HepG2 (cell line): ENCODE data around the gene PIK3C2B. TPM values are rescaled to one million over a fixed set of nuclear protein-coding genes. Genes with fewer than 3 reads are reported as not detected.

Source experiments
- ADNP ChIP-seq: sonication (generic); formaldehyde crosslinking; IDR thresholded peaks from 2 replicates; pipeline ENCODE4 v1.4.0; 2020; ENCODE audit warnings: missing genetic modification reagents
- CBFB ChIP-seq: sonication (generic); formaldehyde crosslinking; IDR thresholded peaks from 2 replicates; pipeline ENCODE4 v1.4.0; 2020; ENCODE audit warnings: missing genetic modification reagents
- CBX2 ChIP-seq, 2 experiments: fragments of 200-600 bp in 1 of 2; sonication (generic); formaldehyde crosslinking in 1 of 2; IDR thresholded peaks; 2 replicates each; pipeline versions ENCODE4 v1.7.0 to v1.8.1; 2018 to 2022; ENCODE audit warnings: low read depth in 2 of 2, low read length in 1 of 2, mild to moderate bottlenecking in 1 of 2, missing genetic modification reagents in 1 of 2
- ELF4 ChIP-seq: sonication (generic); formaldehyde crosslinking; IDR thresholded peaks from 2 replicates; pipeline ENCODE4 v1.5.0; 2020; ENCODE audit warnings: missing genetic modification reagents, mild to moderate bottlenecking, moderate library complexity, borderline replicate concordance
- GATA4 ChIP-seq: sonication (generic); IDR thresholded peaks from 2 replicates; pipeline ENCODE4 v1.6.1; 2016; ENCODE audit warnings: antibody characterized with exemption, low read depth, borderline replicate concordance
- HDAC2 ChIP-seq: sonication (generic); formaldehyde crosslinking; IDR thresholded peaks from 2 replicates; pipeline ENCODE4 v1.4.0; 2020; ENCODE audit warnings: missing genetic modification reagents
- JUNB ChIP-seq: sonication (generic); formaldehyde crosslinking; IDR thresholded peaks from 2 replicates; pipeline ENCODE4 v1.8.0; 2022; ENCODE audit warnings: missing genetic modification reagents, mild to moderate bottlenecking, borderline replicate concordance
- MEIS1 ChIP-seq: sonication (generic); formaldehyde crosslinking; IDR thresholded peaks from 2 replicates; pipeline ENCODE4 v1.9.0; 2021; ENCODE audit warnings: mild to moderate bottlenecking, missing genetic modification reagents, moderate library complexity, borderline replicate concordance
- NR2F1 ChIP-seq, 2 experiments: fragments of 450-650 bp in 1 of 2; formaldehyde crosslinking in 1 of 2; IDR thresholded peaks; 2 replicates each; pipeline versions ENCODE4 v1.5.0 to v1.6.1; 2016 to 2020; ENCODE audit warnings: mild to moderate bottlenecking in 1 of 2, missing compliant biosample characterization in 1 of 2, missing genetic modification reagents in 1 of 2, moderate library complexity in 1 of 2
- RBM39 ChIP-seq: fragments of 200-400 bp; formaldehyde crosslinking; IDR thresholded peaks from one replicate; pipeline ENCODE4 v1.6.1; 2018; ENCODE audit warnings: antibody characterized with exemption, mild to moderate bottlenecking, low read depth, low read length; ENCODE audit not compliant: poor library complexity, severe bottlenecking
- SAP130 ChIP-seq: IDR thresholded peaks from 2 replicates; pipeline ENCODE4 v1.6.1; 2016; ENCODE audit warnings: low read depth
- SMARCE1 ChIP-seq: fragments of 450-650 bp; IDR thresholded peaks from 2 replicates; pipeline ENCODE4 v1.6.1; 2017; ENCODE audit warnings: borderline replicate concordance
- ZNF160 ChIP-seq: sonication (generic); formaldehyde crosslinking; IDR thresholded peaks from 2 replicates; pipeline ENCODE4 v1.8.0; 2022; ENCODE audit warnings: mild to moderate bottlenecking, inconsistent platforms, missing genetic modification reagents
- ZNF329 ChIP-seq: sonication (generic); formaldehyde crosslinking; IDR thresholded peaks from 2 replicates; pipeline ENCODE4 v1.9.0; 2021; ENCODE audit warnings: low read depth, mild to moderate bottlenecking, missing genetic modification reagents
- ZNF670 ChIP-seq: sonication (generic); formaldehyde crosslinking; IDR thresholded peaks from 2 replicates; pipeline ENCODE4 v1.8.0; 2022; ENCODE audit warnings: mild to moderate bottlenecking, missing genetic modification reagents, borderline replicate concordance
- polyA plus RNA-seq, 8 experiments: library from polyadenylated mRNA; depleted of rRNA in 3 of 8; stranded (reverse) in 7 of 8; unstranded in 1 of 8; fragments of >200 nt; fragmentation: Illumina TruSeq in 4 of 8; extraction: Trizol in 4 of 8; gene quantifications; 2 replicates each; pipeline versions ENCODE4 v1.2.1 to v1.2.3, GENCODE V29; 2011 to 2016; ENCODE audit warnings: low read depth in 4 of 8, missing spikeins in 1 of 8, mixed read lengths in 1 of 8; ENCODE audit not compliant: insufficient read depth in 1 of 8
- total RNA-seq, 5 experiments: library from RNA; depleted of rRNA; stranded (reverse); fragments of >200 nt; fragmentation: Illumina TruSeq; extraction: Trizol; gene quantifications; 2 replicates each; pipeline ENCODE4 v1.2.3, GENCODE V29; 2016; ENCODE audit warnings: low read depth in 1 of 5
- TF ChIP-seq, protein P1 (sequence below): sonication (generic); formaldehyde crosslinking; IDR thresholded peaks from 2 replicates; pipeline ENCODE4 v1.4.0; 2020; ENCODE audit warnings: missing genetic modification reagents, borderline replicate concordance
- TF ChIP-seq, protein P2 (sequence below): sonication (generic); formaldehyde crosslinking; IDR thresholded peaks from 2 replicates; pipeline ENCODE4 v1.9.0; 2022; ENCODE audit warnings: missing genetic modification reagents, mild to moderate bottlenecking, borderline replicate concordance
- TF ChIP-seq, protein P3 (sequence below): sonication (generic); formaldehyde crosslinking; IDR thresholded peaks from 2 replicates; pipeline ENCODE4 v1.4.0; 2020; ENCODE audit warnings: missing genetic modification reagents, mild to moderate bottlenecking, borderline replicate concordance

The PIK3C2B gene
- total and polyA plus RNA-seq, 2 of the 13 experiments (the other 11 are each of a cell fraction or from before 2014, with no cell fraction given): 3.4 to 4.5 TPM

DNA sequence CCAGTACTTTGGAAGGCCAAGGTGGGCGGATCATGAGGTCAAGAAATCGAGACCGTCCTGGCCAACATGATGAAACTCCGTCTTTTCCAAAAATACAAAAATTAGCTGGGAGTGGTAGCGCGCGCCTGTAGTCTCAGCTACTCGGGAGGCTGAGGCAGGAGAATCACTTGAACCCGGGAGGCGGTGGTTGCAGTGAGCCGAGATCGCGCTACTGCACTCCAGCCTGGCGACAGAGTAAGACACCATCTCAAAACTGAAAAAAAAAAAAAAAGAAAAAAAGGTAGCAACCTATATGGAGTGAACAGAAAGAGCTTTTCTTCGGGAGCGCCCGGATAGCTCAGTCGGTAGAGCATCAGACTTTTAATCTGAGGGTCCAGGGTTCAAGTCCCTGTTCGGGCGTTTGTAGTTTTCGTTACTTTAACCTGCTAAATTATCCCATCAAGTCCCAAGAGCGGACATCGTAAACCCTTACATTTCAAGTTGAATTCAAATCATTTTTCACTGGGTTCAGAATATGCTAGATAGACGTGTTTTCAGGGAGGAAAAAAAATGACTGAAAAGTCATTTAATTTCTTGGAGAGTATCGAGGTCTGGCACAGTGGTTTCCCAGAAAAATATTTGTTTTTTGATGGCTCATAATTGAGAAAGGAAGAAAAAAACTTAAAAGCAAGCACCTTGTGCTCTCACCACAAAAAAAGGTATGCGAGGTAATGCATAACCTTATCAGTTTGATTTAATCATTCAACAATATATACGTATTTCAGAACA lies 11.8 kb upstream of the PIK3C2B start (continued):
- TF ChIP-seq, protein P1, sequence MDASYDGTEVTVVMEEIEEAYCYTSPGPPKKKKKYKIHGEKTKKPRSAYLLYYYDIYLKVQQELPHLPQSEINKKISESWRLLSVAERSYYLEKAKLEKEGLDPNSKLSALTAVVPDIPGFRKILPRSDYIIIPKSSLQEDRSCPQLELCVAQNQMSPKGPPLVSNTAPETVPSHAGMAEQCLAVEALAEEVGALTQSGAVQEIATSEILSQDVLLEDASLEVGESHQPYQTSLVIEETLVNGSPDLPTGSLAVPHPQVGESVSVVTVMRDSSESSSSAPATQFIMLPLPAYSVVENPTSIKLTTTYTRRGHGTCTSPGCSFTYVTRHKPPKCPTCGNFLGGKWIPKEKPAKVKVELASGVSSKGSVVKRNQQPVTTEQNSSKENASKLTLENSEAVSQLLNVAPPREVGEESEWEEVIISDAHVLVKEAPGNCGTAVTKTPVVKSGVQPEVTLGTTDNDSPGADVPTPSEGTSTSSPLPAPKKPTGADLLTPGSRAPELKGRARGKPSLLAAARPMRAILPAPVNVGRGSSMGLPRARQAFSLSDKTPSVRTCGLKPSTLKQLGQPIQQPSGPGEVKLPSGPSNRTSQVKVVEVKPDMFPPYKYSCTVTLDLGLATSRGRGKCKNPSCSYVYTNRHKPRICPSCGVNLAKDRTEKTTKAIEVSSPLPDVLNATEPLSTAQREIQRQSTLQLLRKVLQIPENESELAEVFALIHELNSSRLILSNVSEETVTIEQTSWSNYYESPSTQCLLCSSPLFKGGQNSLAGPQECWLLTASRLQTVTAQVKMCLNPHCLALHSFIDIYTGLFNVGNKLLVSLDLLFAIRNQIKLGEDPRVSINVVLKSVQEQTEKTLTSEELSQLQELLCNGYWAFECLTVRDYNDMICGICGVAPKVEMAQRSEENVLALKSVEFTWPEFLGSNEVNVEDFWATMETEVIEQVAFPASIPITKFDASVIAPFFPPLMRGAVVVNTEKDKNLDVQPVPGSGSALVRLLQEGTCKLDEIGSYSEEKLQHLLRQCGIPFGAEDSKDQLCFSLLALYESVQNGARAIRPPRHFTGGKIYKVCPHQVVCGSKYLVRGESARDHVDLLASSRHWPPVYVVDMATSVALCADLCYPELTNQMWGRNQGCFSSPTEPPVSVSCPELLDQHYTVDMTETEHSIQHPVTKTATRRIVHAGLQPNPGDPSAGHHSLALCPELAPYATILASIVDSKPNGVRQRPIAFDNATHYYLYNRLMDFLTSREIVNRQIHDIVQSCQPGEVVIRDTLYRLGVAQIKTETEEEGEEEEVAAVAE (CRISPR knock-in tag): no peak
- TF ChIP-seq HDAC2 (no peak; the same call in 1 of the 2 replicates), GATA4 (no peak), RBM39 (no peak), ADNP (peak; percentile 71; the same call in 1 of the 2 replicates), SMARCE1 (no peak), MEIS1 (CRISPR knock-in tag) (no peak), CBX2 (IDR thresholded peaks at IDR 0.05; ENCODE audit: low read depth, low read length) (no peak), CBX2 (CRISPR knock-in tag; IDR thresholded peaks at IDR 0.05; ENCODE audit: low read depth) (no peak), CBFB (no peak), ZNF160 (CRISPR knock-in tag) (no peak), ZNF670 (CRISPR knock-in tag) (0 out of 2 replicates have a peak, but pooled peaks have one; percentile 80), ZNF329 (no peak), NR2F1 (CRISPR knock-in tag; IDR thresholded peaks at IDR 0.05) (no peak), ELF4 (peak; percentile 49; the same call in 1 of the 2 replicates), JUNB (no peak), SAP130 (CRISPR knock-in tag) (peak; percentile 32; the same call in 1 of the 2 replicates)
- TF ChIP-seq, protein P2, sequence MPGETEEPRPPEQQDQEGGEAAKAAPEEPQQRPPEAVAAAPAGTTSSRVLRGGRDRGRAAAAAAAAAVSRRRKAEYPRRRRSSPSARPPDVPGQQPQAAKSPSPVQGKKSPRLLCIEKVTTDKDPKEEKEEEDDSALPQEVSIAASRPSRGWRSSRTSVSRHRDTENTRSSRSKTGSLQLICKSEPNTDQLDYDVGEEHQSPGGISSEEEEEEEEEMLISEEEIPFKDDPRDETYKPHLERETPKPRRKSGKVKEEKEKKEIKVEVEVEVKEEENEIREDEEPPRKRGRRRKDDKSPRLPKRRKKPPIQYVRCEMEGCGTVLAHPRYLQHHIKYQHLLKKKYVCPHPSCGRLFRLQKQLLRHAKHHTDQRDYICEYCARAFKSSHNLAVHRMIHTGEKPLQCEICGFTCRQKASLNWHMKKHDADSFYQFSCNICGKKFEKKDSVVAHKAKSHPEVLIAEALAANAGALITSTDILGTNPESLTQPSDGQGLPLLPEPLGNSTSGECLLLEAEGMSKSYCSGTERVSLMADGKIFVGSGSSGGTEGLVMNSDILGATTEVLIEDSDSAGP (CRISPR knock-in tag): no peak
- TF ChIP-seq, protein P3, sequence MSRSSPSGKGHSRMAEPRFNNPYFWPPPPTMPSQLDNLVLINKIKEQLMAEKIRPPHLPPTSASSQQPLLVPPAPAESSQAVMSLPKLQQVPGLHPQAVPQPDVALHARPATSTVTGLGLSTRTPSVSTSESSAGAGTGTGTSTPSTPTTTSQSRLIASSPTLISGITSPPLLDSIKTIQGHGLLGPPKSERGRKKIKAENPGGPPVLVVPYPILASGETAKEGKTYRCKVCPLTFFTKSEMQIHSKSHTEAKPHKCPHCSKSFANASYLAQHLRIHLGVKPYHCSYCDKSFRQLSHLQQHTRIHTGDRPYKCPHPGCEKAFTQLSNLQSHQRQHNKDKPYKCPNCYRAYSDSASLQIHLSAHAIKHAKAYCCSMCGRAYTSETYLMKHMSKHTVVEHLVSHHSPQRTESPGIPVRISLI (CRISPR knock-in tag): peak; percentile 99
